ENCODE data around the gene ONECUT3.

DNA sequence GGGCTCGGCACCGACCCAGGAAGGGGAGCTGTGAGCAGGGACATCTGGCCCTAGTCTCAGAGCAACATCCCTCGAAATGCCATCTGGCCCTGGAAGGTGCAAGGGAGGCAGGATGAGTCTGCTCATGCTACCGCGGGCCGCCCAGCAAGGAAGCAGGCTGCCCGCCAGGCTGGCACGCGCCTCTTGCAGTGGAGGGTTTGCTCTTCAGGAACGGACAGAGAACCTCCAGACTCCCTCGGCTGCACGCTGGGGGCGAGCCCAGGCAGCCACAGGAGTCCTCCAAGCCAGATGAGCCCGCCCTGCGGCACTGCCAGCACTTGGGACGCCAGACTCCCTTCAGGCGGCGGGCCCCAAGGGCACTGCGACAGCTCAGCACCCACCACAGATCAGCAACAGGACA lies 68.9 kb downstream of the ONECUT3 start:
- TF ChIP-seq, protein P1, sequence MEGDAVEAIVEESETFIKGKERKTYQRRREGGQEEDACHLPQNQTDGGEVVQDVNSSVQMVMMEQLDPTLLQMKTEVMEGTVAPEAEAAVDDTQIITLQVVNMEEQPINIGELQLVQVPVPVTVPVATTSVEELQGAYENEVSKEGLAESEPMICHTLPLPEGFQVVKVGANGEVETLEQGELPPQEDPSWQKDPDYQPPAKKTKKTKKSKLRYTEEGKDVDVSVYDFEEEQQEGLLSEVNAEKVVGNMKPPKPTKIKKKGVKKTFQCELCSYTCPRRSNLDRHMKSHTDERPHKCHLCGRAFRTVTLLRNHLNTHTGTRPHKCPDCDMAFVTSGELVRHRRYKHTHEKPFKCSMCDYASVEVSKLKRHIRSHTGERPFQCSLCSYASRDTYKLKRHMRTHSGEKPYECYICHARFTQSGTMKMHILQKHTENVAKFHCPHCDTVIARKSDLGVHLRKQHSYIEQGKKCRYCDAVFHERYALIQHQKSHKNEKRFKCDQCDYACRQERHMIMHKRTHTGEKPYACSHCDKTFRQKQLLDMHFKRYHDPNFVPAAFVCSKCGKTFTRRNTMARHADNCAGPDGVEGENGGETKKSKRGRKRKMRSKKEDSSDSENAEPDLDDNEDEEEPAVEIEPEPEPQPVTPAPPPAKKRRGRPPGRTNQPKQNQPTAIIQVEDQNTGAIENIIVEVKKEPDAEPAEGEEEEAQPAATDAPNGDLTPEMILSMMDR (IDR thresholded peaks at IDR 0.05), result no peak
- no peak for TF ChIP-seq POLR2A (IDR thresholded peaks at IDR 0.05)
